GM18519 (cell line): ENCODE results near the gene LYRM2.
"Not testable (repeated sequence)": the region's sequence is repeated elsewhere in the genome, so short reads cannot be mapped to it uniquely, and the experiment has no call there.

Experiments used
- ATAC-seq: cut with Tn5 transposase; IDR thresholded peaks from one replicate; pipeline ENCODE4 v1.9.1; 2021; ENCODE audit warnings: mild to moderate bottlenecking, moderate library complexity; ENCODE audit not compliant: unreplicated experiment, low FRiP score

Gene LYRM2

GRCh38 chr6:89650579-89650978 is 12.0 kb upstream of the LYRM2 start:
- no peak for ATAC-seq

GRCh38 chr6:89649682-89650081 is 11.1 kb upstream of the LYRM2 start:
- no peak for ATAC-seq

- no peak for ATAC-seq
These were observed 6.3 kb upstream of the LYRM2 start for GRCh38 chr6:89644864-89645263.

GRCh38 chr6:89643406-89643805 is 4.9 kb upstream of the LYRM2 start:
- no peak for ATAC-seq

GRCh38 chr6:89642956-89643355 is 4.4 kb upstream of the LYRM2 start:
- ATAC-seq: no peak

GRCh38 chr6:89641581-89641980 is 3.0 kb upstream of the LYRM2 start:
- ATAC-seq: not testable (repeated sequence)

GRCh38 chr6:89640804-89641203 is 2.3 kb upstream of the LYRM2 start:
- no peak for ATAC-seq

GRCh38 chr6:89637960-89638319 is 607 bp downstream of the LYRM2 start:
- no peak for ATAC-seq

GRCh38 chr6:89636412-89636811 is 2.1 kb downstream of the LYRM2 start:
- not testable (repeated sequence) for ATAC-seq

- no peak for ATAC-seq
These were observed 8.1 kb downstream of the LYRM2 start for GRCh38 chr6:89630488-89630887.

GRCh38 chr6:89623749-89624148 is 14.8 kb downstream of the LYRM2 start:
- ATAC-seq: no peak

GRCh38 chr6:89619567-89619966 is 19.0 kb downstream of the LYRM2 start:
- no peak for ATAC-seq

- ATAC-seq: no peak
These were observed 20.5 kb downstream of the LYRM2 start for GRCh38 chr6:89618026-89618425.

GRCh38 chr6:89616531-89616930 is 22.0 kb downstream of the LYRM2 start:
- no peak for ATAC-seq

GRCh38 chr6:89615882-89616281 is 22.7 kb downstream of the LYRM2 start:
- no peak for ATAC-seq

GRCh38 chr6:89613790-89614189 is 24.8 kb downstream of the LYRM2 start:
- no peak for ATAC-seq

GRCh38 chr6:89612121-89612520 is 26.4 kb downstream of the LYRM2 start:
- no peak for ATAC-seq

- no peak for ATAC-seq
These were observed 26.9 kb downstream of the LYRM2 start for GRCh38 chr6:89611666-89612065.

GRCh38 chr6:89610149-89610642 is 28.4 kb downstream of the LYRM2 start:
- no peak for ATAC-seq

GRCh38 chr6:89605861-89606260 is 32.7 kb downstream of the LYRM2 start:
- ATAC-seq: no peak

- no peak for ATAC-seq
These were observed 33.9 kb downstream of the LYRM2 start for GRCh38 chr6:89604653-89605052.

GRCh38 chr6:89602166-89602565 is 36.4 kb downstream of the LYRM2 start:
- ATAC-seq: no peak

- no peak for ATAC-seq
These were observed 38.8 kb downstream of the LYRM2 start for GRCh38 chr6:89599727-89600126.
